ENCODE data around the gene SZT2.

- TF ChIP-seq CTCF (IDR thresholded peaks at IDR 0.05): no peak
- TF ChIP-seq POLR2A (IDR thresholded peaks at IDR 0.05): no peak
Measured at GRCh38 chr1:43438953-43439581, 49.4 kb downstream of the SZT2 start.

All from breast epithelium (tissue), 3 donors.